GM12891 (cell line): Measurements from ENCODE around the gene ELL3.

ENCODE experiments used
- DNase-seq: peaks from one replicate; pipeline ENCODE4 v3.0.0; 2011; ENCODE audit warnings: low spot score; ENCODE audit not compliant: insufficient read length
- FAIRE-seq: peaks from 2 replicates; lab custom pipeline; 2011; peaks lifted over from hg19 to GRCh38; lab: Jason Lieb, UNC
- PAX5 ChIP-seq: IDR thresholded peaks from 2 replicates; pipeline ENCODE4 v1.6.1; 2011; ENCODE audit warnings: low read length, moderate library complexity, mild to moderate bottlenecking; ENCODE audit not compliant: insufficient read depth, severe bottlenecking
- POLR2A ChIP-seq: IDR thresholded peaks from 2 replicates; pipeline ENCODE4 v1.6.1; 2011; ENCODE audit warnings: low read depth, low read length, control low read depth
- POLR2AphosphoS5 ChIP-seq: IDR thresholded peaks from 2 replicates; pipeline ENCODE4 v1.6.1; 2011; ENCODE audit warnings: low read depth, low read length, control low read depth
- POU2F2 ChIP-seq: IDR thresholded peaks from 2 replicates; pipeline ENCODE4 v1.6.1; 2011; ENCODE audit warnings: low read depth, mild to moderate bottlenecking, control low read depth, low read length, moderate library complexity
- SPI1 ChIP-seq: IDR thresholded peaks from 2 replicates; pipeline ENCODE4 v1.6.1; 2011; ENCODE audit warnings: low read depth, low read length, control low read depth
- TAF1 ChIP-seq: IDR thresholded peaks from 2 replicates; pipeline ENCODE4 v1.6.1; 2011; ENCODE audit warnings: low read depth, low read length, control low read depth

ELL3 gene

GRCh38 chr15:43791993-43792760 is 15.4 kb upstream of the ELL3 start, which contains the start of gene SERF2:
Gene SERF2 (plus strand): TSS chr15:43792320. CDS start chr15:43792377, 57 bp downstream.
- DNase-seq: peak; percentile 93
- TF ChIP-seq TAF1: peak; percentile 86
- peak; percentile 97 for TF ChIP-seq POLR2A
- no peak for TF ChIP-seq PAX5
- 0 out of 2 replicates have a peak, but pooled peaks have one; percentile 53 for TF ChIP-seq POU2F2
- peak; percentile 98 for TF ChIP-seq POLR2AphosphoS5
- TF ChIP-seq SPI1: no peak
- FAIRE-seq: peak; percentile 97

- TF ChIP-seq PAX5 (no peak), POU2F2 (no peak), TAF1 (no peak), POLR2AphosphoS5 (no peak), SPI1 (no peak), POLR2A (no peak)
- DNase-seq (no peak), FAIRE-seq (peak; percentile 50)
Measured at GRCh38 chr15:43789409-43789808, 12.6 kb upstream of the ELL3 start.

- TF ChIP-seq SPI1 (no peak), TAF1 (no peak), POLR2AphosphoS5 (no peak), POLR2A (no peak), PAX5 (no peak), POU2F2 (no peak)
- DNase-seq: no peak
- no peak for FAIRE-seq
Measured at GRCh38 chr15:43779016-43779415, 2.2 kb upstream of the ELL3 start.

GRCh38 chr15:43777267-43777914 is 625 bp upstream of the ELL3 start:
- peak; percentile 90 for FAIRE-seq
- peak; percentile 61 for DNase-seq
- peak; percentile 44 for TF ChIP-seq POU2F2
- no peak for TF ChIP-seq POLR2A

- TF ChIP-seq PAX5: peak; percentile 43
- no peak for TF ChIP-seq SPI1
- no peak for TF ChIP-seq TAF1
- TF ChIP-seq POU2F2: peak; percentile 19
- DNase-seq (peak; percentile 38), FAIRE-seq (peak; percentile 92)
Measured at GRCh38 chr15:43776101-43776717, 557 bp downstream of the ELL3 start.

GRCh38 chr15:43775411-43775965 is 1.3 kb downstream of the ELL3 start:
- FAIRE-seq (no peak), DNase-seq (no peak)
- peak; percentile 61; the same call in 1 of the 2 replicates for TF ChIP-seq POU2F2
- TF ChIP-seq POLR2A: no peak

- 0 out of 2 replicates have a peak, but pooled peaks have one; percentile 9 for TF ChIP-seq POLR2A
- TF ChIP-seq POU2F2: no peak
- no peak for TF ChIP-seq PAX5
- no peak for TF ChIP-seq TAF1
- no peak for TF ChIP-seq SPI1
- peak; percentile 45; the same call in 1 of the 2 replicates for TF ChIP-seq POLR2AphosphoS5
- DNase-seq (no peak), FAIRE-seq (no peak)
Measured at GRCh38 chr15:43774062-43774461, 2.7 kb downstream of the ELL3 start.

GRCh38 chr15:43772624-43773023 is 4.1 kb downstream of the ELL3 start:
- DNase-seq: no peak
- FAIRE-seq: no peak
- TF ChIP-seq SPI1: no peak
- no peak for TF ChIP-seq POU2F2
- TF ChIP-seq PAX5: no peak
- no peak for TF ChIP-seq TAF1
- TF ChIP-seq POLR2AphosphoS5: no peak
- no peak for TF ChIP-seq POLR2A

GRCh38 chr15:43771816-43772215 is 5.0 kb downstream of the ELL3 start:
- DNase-seq: no peak
- no peak for FAIRE-seq
- TF ChIP-seq TAF1 (no peak), SPI1 (no peak), PAX5 (no peak), POLR2A (no peak; the same call in 1 of the 2 replicates), POU2F2 (no peak), POLR2AphosphoS5 (no peak)
